HEK293 (cell line): ENCODE measurements around the gene ITIH5.

ENCODE experiments used
- YY2 ChIP-seq: fragments of 450-650 bp; formaldehyde crosslinking; IDR thresholded peaks from 2 replicates; pipeline ENCODE4 v1.5.1; 2016; ENCODE audit warnings: missing biosample characterization, missing genetic modification characterization
- ZBTB7A ChIP-seq: fragments of 450-650 bp; formaldehyde crosslinking; IDR thresholded peaks from 2 replicates; pipeline ENCODE4 v1.5.1; 2016; ENCODE audit warnings: low read depth, missing biosample characterization, missing genetic modification characterization
- ZFP3 ChIP-seq: fragments of 450-650 bp; formaldehyde crosslinking; IDR thresholded peaks from 2 replicates; pipeline ENCODE4 v1.5.1; 2016; ENCODE audit warnings: low read depth, missing biosample characterization, missing genetic modification characterization
- ZNF214 ChIP-seq: fragments of 450-650 bp; formaldehyde crosslinking; IDR thresholded peaks from 2 replicates; pipeline ENCODE4 v1.5.1; 2017; ENCODE audit warnings: missing biosample characterization, mild to moderate bottlenecking, missing genetic modification characterization, borderline replicate concordance
- ZNF350 ChIP-seq: fragments of 450-650 bp; formaldehyde crosslinking; IDR thresholded peaks from 2 replicates; pipeline ENCODE4 v1.5.0; 2017; ENCODE audit warnings: missing biosample characterization, mild to moderate bottlenecking, missing genetic modification characterization
- TF ChIP-seq, protein P1 (sequence below): fragments of 450-650 bp; formaldehyde crosslinking; IDR thresholded peaks from 2 replicates; pipeline ENCODE4 v1.5.1; 2016; ENCODE audit warnings: missing biosample characterization, missing genetic modification characterization
- TF ChIP-seq, protein P2 (sequence below): fragments of 450-650 bp; formaldehyde crosslinking; IDR thresholded peaks from 2 replicates; pipeline ENCODE4 v1.5.1; 2016; ENCODE audit warnings: missing biosample characterization, missing genetic modification characterization

DNA sequence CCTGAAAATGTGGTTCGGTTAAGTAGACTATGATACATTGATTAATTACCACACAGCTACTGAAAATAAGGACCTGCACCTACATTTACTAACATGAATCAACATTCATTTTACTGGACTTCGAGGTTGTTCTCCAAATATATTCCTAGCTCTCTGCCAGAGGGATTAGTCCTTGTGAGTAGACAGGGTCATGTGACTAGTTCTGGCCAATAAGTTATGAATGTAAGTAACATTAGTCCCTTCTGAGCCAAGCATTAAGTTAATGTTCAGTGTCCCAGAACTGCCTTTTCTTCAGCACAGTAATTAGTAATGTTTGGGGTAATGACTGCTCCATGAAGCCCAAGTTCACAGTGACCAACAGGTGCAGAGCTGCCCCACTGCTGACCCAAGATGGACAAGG is 9.2 kb downstream of the ITIH5 start:
- TF ChIP-seq, protein P1, sequence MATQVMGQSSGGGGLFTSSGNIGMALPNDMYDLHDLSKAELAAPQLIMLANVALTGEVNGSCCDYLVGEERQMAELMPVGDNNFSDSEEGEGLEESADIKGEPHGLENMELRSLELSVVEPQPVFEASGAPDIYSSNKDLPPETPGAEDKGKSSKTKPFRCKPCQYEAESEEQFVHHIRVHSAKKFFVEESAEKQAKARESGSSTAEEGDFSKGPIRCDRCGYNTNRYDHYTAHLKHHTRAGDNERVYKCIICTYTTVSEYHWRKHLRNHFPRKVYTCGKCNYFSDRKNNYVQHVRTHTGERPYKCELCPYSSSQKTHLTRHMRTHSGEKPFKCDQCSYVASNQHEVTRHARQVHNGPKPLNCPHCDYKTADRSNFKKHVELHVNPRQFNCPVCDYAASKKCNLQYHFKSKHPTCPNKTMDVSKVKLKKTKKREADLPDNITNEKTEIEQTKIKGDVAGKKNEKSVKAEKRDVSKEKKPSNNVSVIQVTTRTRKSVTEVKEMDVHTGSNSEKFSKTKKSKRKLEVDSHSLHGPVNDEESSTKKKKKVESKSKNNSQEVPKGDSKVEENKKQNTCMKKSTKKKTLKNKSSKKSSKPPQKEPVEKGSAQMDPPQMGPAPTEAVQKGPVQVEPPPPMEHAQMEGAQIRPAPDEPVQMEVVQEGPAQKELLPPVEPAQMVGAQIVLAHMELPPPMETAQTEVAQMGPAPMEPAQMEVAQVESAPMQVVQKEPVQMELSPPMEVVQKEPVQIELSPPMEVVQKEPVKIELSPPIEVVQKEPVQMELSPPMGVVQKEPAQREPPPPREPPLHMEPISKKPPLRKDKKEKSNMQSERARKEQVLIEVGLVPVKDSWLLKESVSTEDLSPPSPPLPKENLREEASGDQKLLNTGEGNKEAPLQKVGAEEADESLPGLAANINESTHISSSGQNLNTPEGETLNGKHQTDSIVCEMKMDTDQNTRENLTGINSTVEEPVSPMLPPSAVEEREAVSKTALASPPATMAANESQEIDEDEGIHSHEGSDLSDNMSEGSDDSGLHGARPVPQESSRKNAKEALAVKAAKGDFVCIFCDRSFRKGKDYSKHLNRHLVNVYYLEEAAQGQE (tag by site-specific recombination), result no peak
- TF ChIP-seq ZNF350 (tag by site-specific recombination) (no peak), ZBTB7A (no peak), ZNF214 (tag by site-specific recombination) (no peak), YY2 (tag by site-specific recombination) (no peak), ZFP3 (tag by site-specific recombination) (no peak)
- TF ChIP-seq, protein P2, sequence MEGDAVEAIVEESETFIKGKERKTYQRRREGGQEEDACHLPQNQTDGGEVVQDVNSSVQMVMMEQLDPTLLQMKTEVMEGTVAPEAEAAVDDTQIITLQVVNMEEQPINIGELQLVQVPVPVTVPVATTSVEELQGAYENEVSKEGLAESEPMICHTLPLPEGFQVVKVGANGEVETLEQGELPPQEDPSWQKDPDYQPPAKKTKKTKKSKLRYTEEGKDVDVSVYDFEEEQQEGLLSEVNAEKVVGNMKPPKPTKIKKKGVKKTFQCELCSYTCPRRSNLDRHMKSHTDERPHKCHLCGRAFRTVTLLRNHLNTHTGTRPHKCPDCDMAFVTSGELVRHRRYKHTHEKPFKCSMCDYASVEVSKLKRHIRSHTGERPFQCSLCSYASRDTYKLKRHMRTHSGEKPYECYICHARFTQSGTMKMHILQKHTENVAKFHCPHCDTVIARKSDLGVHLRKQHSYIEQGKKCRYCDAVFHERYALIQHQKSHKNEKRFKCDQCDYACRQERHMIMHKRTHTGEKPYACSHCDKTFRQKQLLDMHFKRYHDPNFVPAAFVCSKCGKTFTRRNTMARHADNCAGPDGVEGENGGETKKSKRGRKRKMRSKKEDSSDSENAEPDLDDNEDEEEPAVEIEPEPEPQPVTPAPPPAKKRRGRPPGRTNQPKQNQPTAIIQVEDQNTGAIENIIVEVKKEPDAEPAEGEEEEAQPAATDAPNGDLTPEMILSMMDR (tag by site-specific recombination), result no peak
